Activated naive CD8-positive, alpha-beta T cell (primary cell): ENCODE measurements around the gene TMEM14B.
"Not testable (repeated sequence)": the region's sequence is repeated elsewhere in the genome, so short reads cannot be mapped to it uniquely, and the experiment has no call there.

Experiments used
- H3K27ac Mint-ChIP-seq: one replicate; pipeline ENCODE4 v1.8.0; 2021; ENCODE audit warnings: mixed read lengths
- H3K27me3 Mint-ChIP-seq: one replicate; pipeline ENCODE4 v1.8.0; 2021; ENCODE audit warnings: mixed read lengths
- H3K36me3 Mint-ChIP-seq: one replicate; pipeline ENCODE4 v1.8.0; 2021; ENCODE audit warnings: mixed read lengths
- H3K4me1 Mint-ChIP-seq: one replicate; pipeline ENCODE4 v1.8.0; 2021; ENCODE audit warnings: low read depth, mixed read lengths
- H3K4me3 Mint-ChIP-seq: one replicate; pipeline ENCODE4 v1.8.0; 2021; ENCODE audit warnings: mild to moderate bottlenecking, mixed read lengths
- H3K9me3 Mint-ChIP-seq: one replicate; pipeline ENCODE4 v1.8.0; 2021; ENCODE audit warnings: low read depth, mixed read lengths

Gene TMEM14B

GRCh38 chr6:10747251-10747972 lies at the start of gene TMEM14B:
Gene TMEM14B, plus strand, starts transcription at chr6:10747805. Its CDS starts 1,441 bp downstream, at chr6:10749246.
- H3K27me3 Mint-ChIP-seq, result no peaks in the 10 kb centered on the region
- peak within 1 kb of the TSS; percentile 93 for H3K4me3 Mint-ChIP-seq
- peaks cover 45% of the 10 kb centered on the region for H3K4me1 Mint-ChIP-seq
- peak within 1 kb of the TSS; percentile 91 for H3K27ac Mint-ChIP-seq
- H3K36me3 Mint-ChIP-seq, result peaks cover 2% of the 10 kb centered on the region
- H3K9me3 Mint-ChIP-seq, result no peaks in the 10 kb centered on the region

GRCh38 chr6:10713962-10714361 lies 33.6 kb upstream of the TMEM14B start:
- Mint-ChIP-seq H3K27me3 (no peaks in the 10 kb centered on the region), H3K27ac (no peak overlapping the region), H3K36me3 (peaks cover 4% of the 10 kb centered on the region), H3K9me3 (no peaks in the 10 kb centered on the region), H3K4me3 (no peak overlapping the region), H3K4me1 (no peaks in the 10 kb centered on the region)

- no peaks in the 10 kb centered on the region for H3K27me3 Mint-ChIP-seq
- H3K36me3 Mint-ChIP-seq, result no peaks in the 10 kb centered on the region
- H3K9me3 Mint-ChIP-seq, result no peaks in the 10 kb centered on the region
- peaks cover 36% of the 10 kb centered on the region for H3K4me1 Mint-ChIP-seq
- peak overlapping the region; percentile 88 for H3K4me3 Mint-ChIP-seq
- peak overlapping the region; percentile 92 for H3K27ac Mint-ChIP-seq
Measured at GRCh38 chr6:10719296-10719963, 28.2 kb upstream of the TMEM14B start.

GRCh38 chr6:10719964-10720264 lies 27.7 kb upstream of the TMEM14B start:
- peaks cover 38% of the 10 kb centered on the region for H3K4me1 Mint-ChIP-seq
- H3K36me3 Mint-ChIP-seq, result no peaks in the 10 kb centered on the region
- no peaks in the 10 kb centered on the region for H3K27me3 Mint-ChIP-seq
- H3K9me3 Mint-ChIP-seq, result no peaks in the 10 kb centered on the region
- H3K4me3 Mint-ChIP-seq, result peak overlapping the region; percentile 88
- peak overlapping the region; percentile 92 for H3K27ac Mint-ChIP-seq

- Mint-ChIP-seq H3K9me3 (no peaks in the 10 kb centered on the region), H3K27ac (peak overlapping the region; percentile 76), H3K27me3 (no peaks in the 10 kb centered on the region), H3K36me3 (no peaks in the 10 kb centered on the region), H3K4me3 (peak overlapping the region; percentile 94), H3K4me1 (peaks cover 41% of the 10 kb centered on the region)
Measured at GRCh38 chr6:10720265-10720959, 27.2 kb upstream of the TMEM14B start.

GRCh38 chr6:10720960-10721849 lies 26.4 kb upstream of the TMEM14B start:
- Mint-ChIP-seq H3K27ac (peak overlapping the region; percentile 90), H3K4me1 (peaks cover 47% of the 10 kb centered on the region), H3K4me3 (peak overlapping the region; percentile 94)
- H3K27me3 Mint-ChIP-seq, H3K36me3 Mint-ChIP-seq, H3K9me3 Mint-ChIP-seq: not testable (repeated sequence)

- peak overlapping the region; percentile 94 for H3K4me3 Mint-ChIP-seq
- peak overlapping the region; percentile 90 for H3K27ac Mint-ChIP-seq
- peaks cover 48% of the 10 kb centered on the region for H3K4me1 Mint-ChIP-seq
- H3K36me3 Mint-ChIP-seq, result peaks cover 2% of the 10 kb centered on the region
- no peaks in the 10 kb centered on the region for H3K27me3 Mint-ChIP-seq
- H3K9me3 Mint-ChIP-seq, result no peaks in the 10 kb centered on the region
Measured at GRCh38 chr6:10721850-10722569, 25.6 kb upstream of the TMEM14B start.

GRCh38 chr6:10722570-10722819 lies 25.1 kb upstream of the TMEM14B start:
- H3K36me3 Mint-ChIP-seq, result peaks cover 2% of the 10 kb centered on the region
- no peaks in the 10 kb centered on the region for H3K27me3 Mint-ChIP-seq
- peak overlapping the region; percentile 90 for H3K27ac Mint-ChIP-seq
- no peaks in the 10 kb centered on the region for H3K9me3 Mint-ChIP-seq
- H3K4me3 Mint-ChIP-seq, result peak overlapping the region; percentile 94
- peaks cover 49% of the 10 kb centered on the region for H3K4me1 Mint-ChIP-seq

GRCh38 chr6:10722820-10723566 lies 24.6 kb upstream of the TMEM14B start, which contains the start of gene TMEM14C:
Gene TMEM14C, plus strand, starts transcription at chr6:10723070. Its CDS starts 1,544 bp downstream, at chr6:10724614.
- Mint-ChIP-seq H3K27me3 (no peaks in the 10 kb centered on the region), H3K9me3 (no peaks in the 10 kb centered on the region), H3K27ac (peak within 1 kb of the TSS; percentile 90), H3K36me3 (peaks cover 4% of the 10 kb centered on the region), H3K4me3 (peak within 1 kb of the TSS; percentile 94), H3K4me1 (peaks cover 52% of the 10 kb centered on the region)

GRCh38 chr6:10723567-10723881 lies 24.1 kb upstream of the TMEM14B start:
- Mint-ChIP-seq H3K36me3 (peaks cover 6% of the 10 kb centered on the region), H3K27ac (peak overlapping the region; percentile 90), H3K4me1 (peaks cover 52% of the 10 kb centered on the region), H3K4me3 (peak overlapping the region; percentile 94), H3K9me3 (no peaks in the 10 kb centered on the region), H3K27me3 (no peaks in the 10 kb centered on the region)

GRCh38 chr6:10725044-10725443 lies 22.6 kb upstream of the TMEM14B start:
- no peak overlapping the region for H3K27ac Mint-ChIP-seq
- H3K36me3 Mint-ChIP-seq, result peaks cover 6% of the 10 kb centered on the region
- H3K4me3 Mint-ChIP-seq, result no peak overlapping the region
- no peaks in the 10 kb centered on the region for H3K27me3 Mint-ChIP-seq
- no peaks in the 10 kb centered on the region for H3K9me3 Mint-ChIP-seq
- H3K4me1 Mint-ChIP-seq, result peaks cover 44% of the 10 kb centered on the region

GRCh38 chr6:10725716-10726115 lies 21.9 kb upstream of the TMEM14B start:
- Mint-ChIP-seq H3K4me1 (peaks cover 44% of the 10 kb centered on the region), H3K27ac (peak overlapping the region; percentile 34), H3K9me3 (no peaks in the 10 kb centered on the region), H3K36me3 (peaks cover 6% of the 10 kb centered on the region), H3K4me3 (peak overlapping the region; percentile 38), H3K27me3 (no peaks in the 10 kb centered on the region)

- H3K27ac Mint-ChIP-seq, result peak overlapping the region; percentile 1
- H3K36me3 Mint-ChIP-seq, result peaks cover 11% of the 10 kb centered on the region
- no peak overlapping the region for H3K4me3 Mint-ChIP-seq
Measured at GRCh38 chr6:10730254-10730653, 17.4 kb upstream of the TMEM14B start.

More at GRCh38 chr6:10730254-10730653, 17.4 kb upstream of the TMEM14B start:
- H3K9me3 Mint-ChIP-seq, result no peaks in the 10 kb centered on the region
- peaks cover 13% of the 10 kb centered on the region for H3K4me1 Mint-ChIP-seq
- H3K27me3 Mint-ChIP-seq, result no peaks in the 10 kb centered on the region
